Prostate gland (tissue), 2 donors: ENCODE results near the gene CCDC12.

Source experiments
- CTCF ChIP-seq, 4 experiments: fragments of 200-600 bp in 2 of 4; fragments of 450-650 bp in 2 of 4; sonication (generic) in 2 of 4; IDR thresholded peaks; 1 replicate in 3 of 4; 2 replicates in 1 of 4; pipeline ENCODE4 v1.5.1; 2016 to 2019; ENCODE audit warnings: antibody characterized with exemption in 4 of 4, mild to moderate bottlenecking in 2 of 4, moderate library complexity in 2 of 4
- POLR2A ChIP-seq: fragments of 450-650 bp; IDR thresholded peaks from one replicate; pipeline ENCODE4 v1.6.1; 2016; ENCODE audit warnings: antibody characterized with exemption, mild to moderate bottlenecking

- no peak for TF ChIP-seq CTCF (IDR thresholded peaks at IDR 0.05)
- TF ChIP-seq POLR2A, result no peak
These were observed 55.5 kb downstream of the CCDC12 start for GRCh38 chr3:46921041-46921440.
